Fibroblast of lung (primary cell): ENCODE measurements around the gene KRTAP19-5. TPM values are rescaled to one million over a fixed set of nuclear protein-coding genes. Genes with fewer than 3 reads are reported as not detected.

Experiments
- DNase-seq, 2 donors: peaks; one replicate each; pipeline versions ENCODE4 v3.0.0 to v3.0.0-alpha.2; 2010; ENCODE audit warnings: low read depth in 2 of 2
- H2AFZ ChIP-seq: 2 replicates; pipeline ENCODE4 v1.5.1; 2012; ENCODE audit warnings: low read length, control low read depth, inconsistent platforms
- H3K27ac ChIP-seq: 2 replicates; pipeline ENCODE4 v1.5.1; 2011; ENCODE audit warnings: low read length, control low read depth; ENCODE audit not compliant: insufficient read depth
- H3K27me3 ChIP-seq: 2 replicates; pipeline ENCODE4 v1.5.1; 2011; ENCODE audit warnings: mild to moderate bottlenecking, low read length; ENCODE audit not compliant: control insufficient read depth, insufficient read depth
- H3K36me3 ChIP-seq: 2 replicates; pipeline ENCODE4 v1.5.1; 2011; ENCODE audit warnings: low read length; ENCODE audit not compliant: control insufficient read depth, insufficient read depth
- H3K4me1 ChIP-seq: 2 replicates; pipeline ENCODE4 v1.5.1; 2011; ENCODE audit warnings: low read length; ENCODE audit not compliant: control insufficient read depth, insufficient read depth; ENCODE audit errors: extremely low read depth
- H3K4me2 ChIP-seq: 2 replicates; pipeline ENCODE4 v1.5.1; 2011; ENCODE audit warnings: low read length, control low read depth; ENCODE audit not compliant: insufficient read depth; ENCODE audit errors: extremely low read depth
- H3K4me3 ChIP-seq, 4 experiments: fragments of 200-600 bp in 1 of 4; sonication (generic) in 1 of 4; replicated peaks in 1 of 4; 2 replicates each; pipeline ENCODE4 v1.5.1; 2011 to 2016; ENCODE audit warnings: low read length in 4 of 4, low read depth in 3 of 4, mild to moderate bottlenecking in 3 of 4, control low read depth in 2 of 4, inconsistent platforms in 1 of 4, mixed read lengths in 1 of 4; ENCODE audit not compliant: insufficient read depth in 1 of 4; ENCODE audit errors: control extremely low read depth in 1 of 4
- H3K79me2 ChIP-seq: 2 replicates; pipeline ENCODE4 v1.5.1; 2012; ENCODE audit warnings: mild to moderate bottlenecking, low read length, inconsistent platforms; ENCODE audit not compliant: control insufficient read depth, insufficient read depth
- H3K9ac ChIP-seq: 2 replicates; pipeline ENCODE4 v1.5.1; 2011; ENCODE audit warnings: mild to moderate bottlenecking, low read length, control low read depth; ENCODE audit not compliant: insufficient read depth
- H3K9me3 ChIP-seq: 2 replicates; pipeline ENCODE4 v1.5.1; 2012; ENCODE audit warnings: low read depth, low read length; ENCODE audit not compliant: control insufficient read depth, insufficient read depth
- H4K20me1 ChIP-seq: 2 replicates; pipeline ENCODE4 v1.5.1; 2011; ENCODE audit warnings: low read length; ENCODE audit not compliant: control insufficient read depth, insufficient read depth; ENCODE audit errors: extremely low read depth
- EZH2 ChIP-seq: IDR thresholded peaks from 2 replicates; pipeline ENCODE4 v1.5.1; 2012; ENCODE audit warnings: low read length, control low read depth, mild to moderate bottlenecking; ENCODE audit errors: missing control alignments
- polyA plus RNA-seq, 2 donors: library from polyadenylated mRNA; depleted of rRNA in 1 of 2; stranded (reverse) in 1 of 2; unstranded in 1 of 2; fragments of >200 nt; gene quantifications; 2 replicates each; pipeline ENCODE4 v1.2.1, GENCODE V29; 2011 to 2012; ENCODE audit warnings: missing spikeins in 1 of 2
- total RNA-seq: library from RNA; depleted of rRNA; stranded (reverse); fragments of >200 nt; gene quantifications from 2 replicates; pipeline ENCODE4 v1.2.1, GENCODE V29; 2014
- TF ChIP-seq, protein P1 (sequence below), 2 donors: IDR thresholded peaks in 1 of 2; conservative IDR thresholded peaks in 1 of 2; 1 replicate in 1 of 2; 2 replicates in 1 of 2; pipeline ENCODE4 v1.5.1; 2011 to 2012; ENCODE audit warnings: low read length in 2 of 2, control low read depth in 1 of 2, inconsistent platforms in 1 of 2, low read depth in 1 of 2, mild to moderate bottlenecking in 1 of 2

The KRTAP19-5 gene
- total and polyA plus RNA-seq, 2 donors (not counting 1 experiment from before 2014, with no cell fraction given): not detected

DNA sequence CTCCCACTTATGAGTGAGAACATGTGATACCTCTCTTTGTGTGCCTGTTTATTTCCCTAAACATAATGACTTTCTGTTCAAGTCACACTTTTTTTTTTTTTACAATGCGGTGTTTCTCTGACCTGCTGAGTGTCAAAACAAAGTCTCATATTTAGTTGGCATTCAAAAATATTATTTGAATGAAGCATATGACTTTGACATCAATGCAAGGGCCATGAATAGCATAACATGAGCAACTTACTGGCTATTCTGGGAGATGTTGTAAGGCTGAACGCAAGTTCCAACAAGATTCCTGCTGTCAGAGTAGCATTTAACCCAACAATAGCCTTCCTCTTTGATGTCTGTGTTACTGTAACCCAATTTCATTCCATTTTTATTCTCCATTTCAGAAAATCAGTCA is 19.8 kb downstream of the KRTAP19-5 start:
- TF ChIP-seq, protein P1, sequence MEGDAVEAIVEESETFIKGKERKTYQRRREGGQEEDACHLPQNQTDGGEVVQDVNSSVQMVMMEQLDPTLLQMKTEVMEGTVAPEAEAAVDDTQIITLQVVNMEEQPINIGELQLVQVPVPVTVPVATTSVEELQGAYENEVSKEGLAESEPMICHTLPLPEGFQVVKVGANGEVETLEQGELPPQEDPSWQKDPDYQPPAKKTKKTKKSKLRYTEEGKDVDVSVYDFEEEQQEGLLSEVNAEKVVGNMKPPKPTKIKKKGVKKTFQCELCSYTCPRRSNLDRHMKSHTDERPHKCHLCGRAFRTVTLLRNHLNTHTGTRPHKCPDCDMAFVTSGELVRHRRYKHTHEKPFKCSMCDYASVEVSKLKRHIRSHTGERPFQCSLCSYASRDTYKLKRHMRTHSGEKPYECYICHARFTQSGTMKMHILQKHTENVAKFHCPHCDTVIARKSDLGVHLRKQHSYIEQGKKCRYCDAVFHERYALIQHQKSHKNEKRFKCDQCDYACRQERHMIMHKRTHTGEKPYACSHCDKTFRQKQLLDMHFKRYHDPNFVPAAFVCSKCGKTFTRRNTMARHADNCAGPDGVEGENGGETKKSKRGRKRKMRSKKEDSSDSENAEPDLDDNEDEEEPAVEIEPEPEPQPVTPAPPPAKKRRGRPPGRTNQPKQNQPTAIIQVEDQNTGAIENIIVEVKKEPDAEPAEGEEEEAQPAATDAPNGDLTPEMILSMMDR (conservative IDR thresholded peaks at IDR 0.05 in 1 of 2, IDR thresholded peaks at IDR 0.05 in 1 of 2; ENCODE audit: low read depth in 1 of 2, low read length in 2 of 2): no peak
- TF ChIP-seq EZH2: no peak

DNA sequence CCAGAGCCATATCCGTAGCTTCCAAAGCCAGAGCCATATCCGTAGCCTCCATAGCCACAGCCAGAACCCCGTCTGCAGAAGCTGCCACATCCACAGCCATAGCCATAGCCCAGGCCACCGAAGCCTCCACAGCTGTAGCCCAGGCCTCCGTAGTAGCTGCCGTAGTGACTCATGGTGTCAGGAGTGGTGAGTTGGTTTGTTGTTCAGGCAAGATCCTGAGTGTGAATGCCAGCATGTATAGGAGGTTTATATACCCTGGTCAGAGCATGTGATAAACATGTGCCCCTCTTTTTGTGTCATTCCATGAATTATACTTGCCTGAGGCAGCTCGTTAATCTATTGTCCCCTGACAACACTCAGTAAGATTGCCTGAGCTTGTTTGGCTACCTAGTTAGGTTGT is 21.8 kb downstream of the KRTAP19-5 start, which contains the start of gene KRTAP19-1:
KRTAP19-1 (minus strand) TSS at position 223 of the 400 bp plus-strand sequence; CDS start at position 173, 50 bp downstream.
- no peak within 1 kb of the TSS for H3K9ac ChIP-seq
- no peaks in the 10 kb centered on the region for H3K4me1 ChIP-seq
- no peaks in the 10 kb centered on the region for H3K79me2 ChIP-seq
- no peak within 1 kb of the TSS for H3K27ac ChIP-seq
- no peaks in the 10 kb centered on the region for H4K20me1 ChIP-seq
- H3K36me3 ChIP-seq: no peaks in the 10 kb centered on the region
- H3K27me3 ChIP-seq: no peaks in the 10 kb centered on the region
- H3K4me3 ChIP-seq: no peak within 1 kb of the TSS
- H3K9me3 ChIP-seq: no peaks in the 10 kb centered on the region
- no peak for DNase-seq
- TF ChIP-seq EZH2: no peak
- TF ChIP-seq, protein P1 (conservative IDR thresholded peaks at IDR 0.05 in 1 of 2, IDR thresholded peaks at IDR 0.05 in 1 of 2; ENCODE audit: low read depth in 1 of 2, low read length in 2 of 2): no peak
- H3K4me2 ChIP-seq: no peak within 1 kb of the TSS
- H2AFZ ChIP-seq: no peak within 1 kb of the TSS

More for the DNA sequence above, 19.8 kb downstream of the KRTAP19-5 start:
- Histone ChIP-seq H3K27me3 (no peaks in the 10 kb centered on the region), H3K36me3 (no peaks in the 10 kb centered on the region), H3K4me2 (no peak overlapping the region), H3K4me3 (no peak overlapping the region), H2AFZ (no peak overlapping the region), H3K9me3 (no peaks in the 10 kb centered on the region), H4K20me1 (no peaks in the 10 kb centered on the region), H3K79me2 (no peaks in the 10 kb centered on the region), H3K4me1 (no peaks in the 10 kb centered on the region), H3K9ac (no peak overlapping the region), H3K27ac (no peak overlapping the region)
- DNase-seq: no peak

DNA sequence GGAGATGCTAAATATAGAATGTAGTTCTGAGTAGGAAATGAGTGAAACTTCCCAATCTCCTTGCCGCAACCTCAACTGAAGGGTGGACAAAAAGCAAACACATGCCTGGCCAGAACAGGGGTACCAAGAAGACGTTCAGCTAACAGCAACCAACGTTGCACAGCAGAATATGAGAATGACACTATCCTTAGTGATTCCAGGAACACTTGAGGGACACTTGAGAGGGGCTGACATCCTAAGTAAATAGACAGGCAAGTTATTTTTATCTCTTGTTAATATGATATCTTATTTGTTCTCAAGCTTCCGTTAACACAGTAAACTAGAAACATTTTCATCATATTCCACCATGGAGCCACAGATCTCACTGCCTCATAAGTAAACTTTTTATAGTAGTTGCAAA is 22.7 kb downstream of the KRTAP19-5 start:
- Histone ChIP-seq H3K4me1 (no peaks in the 10 kb centered on the region), H2AFZ (no peak overlapping the region), H3K4me2 (no peak overlapping the region), H3K27me3 (no peaks in the 10 kb centered on the region), H3K79me2 (no peaks in the 10 kb centered on the region), H3K36me3 (no peaks in the 10 kb centered on the region), H3K4me3 (no peak overlapping the region), H3K9ac (no peak overlapping the region), H4K20me1 (no peaks in the 10 kb centered on the region), H3K27ac (no peak overlapping the region), H3K9me3 (no peaks in the 10 kb centered on the region)
- TF ChIP-seq EZH2: no peak
- TF ChIP-seq, protein P1 (conservative IDR thresholded peaks at IDR 0.05 in 1 of 2, IDR thresholded peaks at IDR 0.05 in 1 of 2; ENCODE audit: low read depth in 1 of 2, low read length in 2 of 2): no peak
- DNase-seq: no peak
